Measurements from ENCODE around the gene AP2A1. TPM values are rescaled to one million over a fixed set of nuclear protein-coding genes. Genes with fewer than 3 reads are reported as not detected.

The AP2A1 gene
- total RNA-seq, 4 donors from 2014 or later, result 48.9 to 112 (median 57.9) TPM

GRCh38 chr19:49844138-49845095, 77.6 kb downstream of the AP2A1 start:
- no peak for TF ChIP-seq CTCF (IDR thresholded peaks at IDR 0.05; ENCODE audit: low read depth)

GRCh38 chr19:49845414-49845813, 78.6 kb downstream of the AP2A1 start:
- TF ChIP-seq CTCF (IDR thresholded peaks at IDR 0.05; ENCODE audit: low read depth), result no peak

- no peak for TF ChIP-seq CTCF (IDR thresholded peaks at IDR 0.05; ENCODE audit: low read depth)
These were observed 79.6 kb downstream of the AP2A1 start for GRCh38 chr19:49846408-49846807.

- TF ChIP-seq CTCF (IDR thresholded peaks at IDR 0.05; ENCODE audit: low read depth), result no peak
These were observed 81.2 kb downstream of the AP2A1 start for GRCh38 chr19:49847731-49848696.

GRCh38 chr19:49848938-49849337, 82.1 kb downstream of the AP2A1 start:
- no peak for TF ChIP-seq CTCF (IDR thresholded peaks at IDR 0.05; ENCODE audit: low read depth)

GRCh38 chr19:49849433-49850220, 82.8 kb downstream of the AP2A1 start:
- no peak for TF ChIP-seq CTCF (IDR thresholded peaks at IDR 0.05; ENCODE audit: low read depth)
